Activated T-helper 2 cell treated with anti-CD3 and anti-CD28 coated beads, Interferon-gamma antibody, Interleukin-2, Interleukin-4, amounts not matched to agents 10 μg/mL and 5 μg/mL and 100 μg/mL, durations not matched to agents 14 hours and 24 hours and 36 hours (primary cell): ENCODE results near the gene CPED1. TPM values are rescaled to one million over a fixed set of nuclear protein-coding genes. Genes with fewer than 3 reads are reported as not detected.
A peak's percentile ranks its signal among the peaks of the same experiment; 100 is the strongest.

ENCODE experiments used
- DNase-seq: peaks from one replicate; pipeline ENCODE4 v3.0.0; 2021; ENCODE audit warnings: low spot score
- H3K27ac Mint-ChIP-seq: one replicate; pipeline ENCODE4 v1.8.0; 2021; ENCODE audit warnings: mixed read lengths
- H3K27me3 Mint-ChIP-seq: one replicate; pipeline ENCODE4 v1.8.0; 2021; ENCODE audit warnings: low read depth, mixed read lengths
- H3K36me3 Mint-ChIP-seq: one replicate; pipeline ENCODE4 v1.8.0; 2021; ENCODE audit warnings: low read depth, mixed read lengths
- H3K4me1 Mint-ChIP-seq: one replicate; pipeline ENCODE4 v1.8.0; 2021; ENCODE audit warnings: low read depth, mixed read lengths
- H3K4me3 Mint-ChIP-seq: one replicate; pipeline ENCODE4 v1.8.0; 2021; ENCODE audit warnings: low read depth, mild to moderate bottlenecking, moderate library complexity, mixed read lengths
- H3K9me3 Mint-ChIP-seq: one replicate; pipeline ENCODE4 v1.8.0; 2021; ENCODE audit warnings: mixed read lengths
- intact Hi-C: fragments of 100-400 bp; cut with micrococcal nuclease; formaldehyde crosslinking; loops from one replicate; pipeline ENCODE4 v1.15.1; 2023
- total RNA-seq: library from RNA; stranded (reverse); gene quantifications from 2 replicates; pipeline ENCODE4 v1.2.3, GENCODE V29; 2022

The CPED1 gene
- total RNA-seq, 1 donor from 2014 or later, result not detected

- Mint-ChIP-seq H3K4me3 (no peak overlapping the region), H3K27ac (no peak overlapping the region), H3K27me3 (peaks cover 3% of the 10 kb centered on the region), H3K36me3 (no peaks in the 10 kb centered on the region), H3K4me1 (no peaks in the 10 kb centered on the region), H3K9me3 (no peaks in the 10 kb centered on the region)
- DNase-seq, result no peak
- intact Hi-C loops, result no loop called here
Observed at GRCh38 chr7:121294448-121294992, 306.0 kb downstream of the CPED1 start.

- H3K27me3 Mint-ChIP-seq, result peaks cover 6% of the 10 kb centered on the region
- no peaks in the 10 kb centered on the region for H3K4me1 Mint-ChIP-seq
- no peaks in the 10 kb centered on the region for H3K9me3 Mint-ChIP-seq
- no peak overlapping the region for H3K4me3 Mint-ChIP-seq
- no peak for DNase-seq
- intact Hi-C loops, result no loop called here
- H3K36me3 Mint-ChIP-seq, result no peaks in the 10 kb centered on the region
- H3K27ac Mint-ChIP-seq, result no peak overlapping the region
Observed at GRCh38 chr7:121297843-121298242, 309.3 kb downstream of the CPED1 start.

GRCh38 chr7:121298831-121299239 lies 310.3 kb downstream of the CPED1 start:
- peaks cover 6% of the 10 kb centered on the region for H3K27me3 Mint-ChIP-seq
- no peak overlapping the region for H3K27ac Mint-ChIP-seq
- H3K36me3 Mint-ChIP-seq, result no peaks in the 10 kb centered on the region
- H3K4me1 Mint-ChIP-seq, result no peaks in the 10 kb centered on the region
- intact Hi-C loops, result no loop called here
- DNase-seq, result no peak
- no peak overlapping the region for H3K4me3 Mint-ChIP-seq
- no peaks in the 10 kb centered on the region for H3K9me3 Mint-ChIP-seq

GRCh38 chr7:121300685-121301420 lies 312.3 kb downstream of the CPED1 start:
- intact Hi-C loops, result no loop called here
- H3K36me3 Mint-ChIP-seq, result no peaks in the 10 kb centered on the region
- H3K4me1 Mint-ChIP-seq, result no peaks in the 10 kb centered on the region
- DNase-seq, result no peak
- H3K9me3 Mint-ChIP-seq, result no peaks in the 10 kb centered on the region
- peaks cover 6% of the 10 kb centered on the region for H3K27me3 Mint-ChIP-seq
- no peak overlapping the region for H3K4me3 Mint-ChIP-seq
- H3K27ac Mint-ChIP-seq, result no peak overlapping the region

GRCh38 chr7:121301446-121302213 lies 313.1 kb downstream of the CPED1 start:
- Mint-ChIP-seq H3K4me3 (no peak overlapping the region), H3K4me1 (peaks cover 5% of the 10 kb centered on the region), H3K27me3 (peaks cover 6% of the 10 kb centered on the region), H3K27ac (no peak overlapping the region), H3K36me3 (no peaks in the 10 kb centered on the region), H3K9me3 (no peaks in the 10 kb centered on the region)
- intact Hi-C loops, result no loop called here
- no peak for DNase-seq

GRCh38 chr7:121302214-121302745 lies 313.8 kb downstream of the CPED1 start:
- Mint-ChIP-seq H3K36me3 (no peaks in the 10 kb centered on the region), H3K4me3 (no peak overlapping the region), H3K27ac (no peak overlapping the region), H3K9me3 (no peaks in the 10 kb centered on the region), H3K4me1 (peaks cover 10% of the 10 kb centered on the region), H3K27me3 (peaks cover 6% of the 10 kb centered on the region)
- intact Hi-C loops, result no loop called here
- DNase-seq, result no peak

GRCh38 chr7:121303422-121304101 lies 315.1 kb downstream of the CPED1 start:
- no peak for DNase-seq
- no peak overlapping the region for H3K4me3 Mint-ChIP-seq
- peaks cover 12% of the 10 kb centered on the region for H3K4me1 Mint-ChIP-seq
- H3K27ac Mint-ChIP-seq, result no peak overlapping the region
- H3K36me3 Mint-ChIP-seq, result no peaks in the 10 kb centered on the region
- no peaks in the 10 kb centered on the region for H3K9me3 Mint-ChIP-seq
- H3K27me3 Mint-ChIP-seq, result peaks cover 8% of the 10 kb centered on the region
- intact Hi-C loops, result no loop called here

- Mint-ChIP-seq H3K36me3 (no peaks in the 10 kb centered on the region), H3K9me3 (no peaks in the 10 kb centered on the region), H3K4me3 (no peak overlapping the region), H3K27me3 (peaks cover 5% of the 10 kb centered on the region), H3K27ac (no peak overlapping the region), H3K4me1 (peaks cover 12% of the 10 kb centered on the region)
- intact Hi-C loops, result no loop called here
- DNase-seq, result no peak
Observed at GRCh38 chr7:121304102-121304658, 315.7 kb downstream of the CPED1 start.

- intact Hi-C loops, result no loop called here
Observed at GRCh38 chr7:121305109-121305508, 316.6 kb downstream of the CPED1 start.

GRCh38 chr7:121306565-121306964 lies 318.1 kb downstream of the CPED1 start:
- Mint-ChIP-seq H3K27me3 (peaks cover 12% of the 10 kb centered on the region), H3K9me3 (no peaks in the 10 kb centered on the region), H3K4me1 (peaks cover 12% of the 10 kb centered on the region), H3K36me3 (no peaks in the 10 kb centered on the region), H3K4me3 (no peak overlapping the region), H3K27ac (peak overlapping the region; percentile 44)
- DNase-seq, result no peak
- intact Hi-C loops, result loop anchor here (1.0 kb wide), 1 partner anchor 28 kb away; no protein-coding TSS in a partner anchor

More at GRCh38 chr7:121305109-121305508, 316.6 kb downstream of the CPED1 start:
- H3K4me1 Mint-ChIP-seq, result peaks cover 12% of the 10 kb centered on the region
- no peak overlapping the region for H3K27ac Mint-ChIP-seq
- H3K27me3 Mint-ChIP-seq, result peaks cover 7% of the 10 kb centered on the region
- H3K36me3 Mint-ChIP-seq, result no peaks in the 10 kb centered on the region
- no peak for DNase-seq
- no peaks in the 10 kb centered on the region for H3K9me3 Mint-ChIP-seq
- no peak overlapping the region for H3K4me3 Mint-ChIP-seq

GRCh38 chr7:121307021-121307574 lies 318.6 kb downstream of the CPED1 start:
- Mint-ChIP-seq H3K27ac (no peak overlapping the region), H3K27me3 (peaks cover 14% of the 10 kb centered on the region), H3K9me3 (no peaks in the 10 kb centered on the region), H3K4me3 (no peak overlapping the region), H3K4me1 (peaks cover 12% of the 10 kb centered on the region), H3K36me3 (no peaks in the 10 kb centered on the region)
- intact Hi-C loops, result no loop called here
- DNase-seq, result no peak

GRCh38 chr7:121313220-121313792 lies 324.8 kb downstream of the CPED1 start:
- Mint-ChIP-seq H3K4me3 (no peak overlapping the region), H3K27me3 (peaks cover 23% of the 10 kb centered on the region), H3K4me1 (no peaks in the 10 kb centered on the region), H3K27ac (no peak overlapping the region), H3K9me3 (no peaks in the 10 kb centered on the region), H3K36me3 (no peaks in the 10 kb centered on the region)
- intact Hi-C loops, result no loop called here
- no peak for DNase-seq
